Astrocyte (in vitro differentiated cells and primary cell): ENCODE data around the gene SULT1A3. TPM values are rescaled to one million over a fixed set of nuclear protein-coding genes. Genes with fewer than 3 reads are reported as not detected.
"Not testable (repeated sequence)": the region's sequence is repeated elsewhere in the genome, so short reads cannot be mapped to it uniquely, and the experiment has no call there.

Source experiments
- DNase-seq: peaks from one replicate; pipeline ENCODE4 v3.0.0-alpha.2; 2010; ENCODE audit warnings: low read depth
- FAIRE-seq: peaks from 2 replicates; lab custom pipeline; 2011; peaks lifted over from hg19 to GRCh38; lab: Jason Lieb, UNC
- H2AFZ ChIP-seq: 2 replicates; pipeline ENCODE4 v1.6.0; 2012; ENCODE audit warnings: low read depth, low read length, inconsistent platforms
- H3K27ac ChIP-seq: 2 replicates; pipeline ENCODE4 v1.5.1; 2011; ENCODE audit warnings: low read depth, low read length, inconsistent platforms
- H3K27me3 ChIP-seq: 2 replicates; pipeline ENCODE4 v1.6.0; 2011; ENCODE audit warnings: low read length, inconsistent platforms; ENCODE audit not compliant: insufficient read depth
- H3K36me3 ChIP-seq: 2 replicates; pipeline ENCODE4 v1.5.1; 2011; ENCODE audit warnings: low read length, inconsistent platforms; ENCODE audit not compliant: insufficient read depth
- H3K4me1 ChIP-seq: 2 replicates; pipeline ENCODE4 v1.5.1; 2011; ENCODE audit warnings: low read length, inconsistent platforms; ENCODE audit not compliant: insufficient read depth
- H3K4me2 ChIP-seq: 2 replicates; pipeline ENCODE4 v1.6.0; 2012; ENCODE audit warnings: low read length, inconsistent platforms
- H3K4me3 ChIP-seq: 2 replicates; pipeline ENCODE4 v1.5.1; 2011; ENCODE audit warnings: low read depth, mild to moderate bottlenecking, low read length, inconsistent platforms; ENCODE audit not compliant: insufficient read depth
- H3K79me2 ChIP-seq: 2 replicates; pipeline ENCODE4 v1.6.0; 2012; ENCODE audit warnings: mild to moderate bottlenecking, low read length, inconsistent platforms; ENCODE audit not compliant: insufficient read depth
- H3K9ac ChIP-seq: 2 replicates; pipeline ENCODE4 v1.6.0; 2012; ENCODE audit warnings: mild to moderate bottlenecking, low read length, inconsistent platforms
- H3K9me3 ChIP-seq: 2 replicates; pipeline ENCODE4 v1.5.1; 2012; ENCODE audit warnings: low read depth, mild to moderate bottlenecking, low read length, inconsistent platforms; ENCODE audit not compliant: insufficient read depth
- H4K20me1 ChIP-seq: 2 replicates; pipeline ENCODE4 v1.6.0; 2012; ENCODE audit warnings: low read length, inconsistent platforms; ENCODE audit not compliant: insufficient read depth
- H3K27ac Mint-ChIP-seq: one replicate; pipeline ENCODE4 v1.8.0; 2021; ENCODE audit warnings: mild to moderate bottlenecking, mixed read lengths; ENCODE audit not compliant: unreplicated experiment
- H3K27me3 Mint-ChIP-seq: one replicate; pipeline ENCODE4 v1.8.0; 2021; ENCODE audit warnings: low read depth, mixed read lengths; ENCODE audit not compliant: unreplicated experiment
- H3K36me3 Mint-ChIP-seq: one replicate; pipeline ENCODE4 v1.8.0; 2021; ENCODE audit warnings: low read depth, mixed read lengths; ENCODE audit not compliant: unreplicated experiment
- H3K4me1 Mint-ChIP-seq: one replicate; pipeline ENCODE4 v1.8.0; 2021; ENCODE audit warnings: low read depth, mixed read lengths; ENCODE audit not compliant: unreplicated experiment
- H3K4me3 Mint-ChIP-seq: one replicate; pipeline ENCODE4 v1.8.0; 2021; ENCODE audit warnings: mild to moderate bottlenecking, moderate library complexity, mixed read lengths; ENCODE audit not compliant: unreplicated experiment
- H3K9me3 Mint-ChIP-seq: one replicate; pipeline ENCODE4 v1.8.0; 2021; ENCODE audit warnings: mild to moderate bottlenecking, mixed read lengths; ENCODE audit not compliant: unreplicated experiment
- EZH2 ChIP-seq: IDR thresholded peaks from 2 replicates; pipeline ENCODE4 v1.6.1; 2012; ENCODE audit warnings: mild to moderate bottlenecking, low read length, inconsistent platforms; ENCODE audit not compliant: insufficient read depth
- total RNA-seq: library from RNA; stranded (reverse); gene quantifications from 2 replicates; pipeline ENCODE4 v1.2.1, GENCODE V29; 2021
- TF ChIP-seq, protein P1 (sequence below): IDR thresholded peaks from 2 replicates; pipeline ENCODE4 v1.5.1; 2011; ENCODE audit warnings: low read depth, mild to moderate bottlenecking, inconsistent platforms, low read length, moderate library complexity; ENCODE audit not compliant: insufficient read depth

Gene SULT1A3
- total RNA-seq, 1 donor from 2014 or later: 8.6 TPM

GRCh38 chr16:30187971-30188561 is 11.0 kb upstream of the SULT1A3 start:
- Histone ChIP-seq H2AFZ (no peak overlapping the region), H3K4me1 (peaks cover 4% of the 10 kb centered on the region), H3K79me2 (no peaks in the 10 kb centered on the region), H3K36me3 (no peaks in the 10 kb centered on the region), H3K9me3 (no peaks in the 10 kb centered on the region), H4K20me1 (peaks cover 3% of the 10 kb centered on the region), H3K4me2 (no peak overlapping the region), H3K27me3 (no peaks in the 10 kb centered on the region), H3K27ac (no peak overlapping the region), H3K4me3 (no peak overlapping the region), H3K9ac (no peak overlapping the region)
- FAIRE-seq (no peak), DNase-seq (no peak)
- H3K4me3 Mint-ChIP-seq: no peak overlapping the region
- peaks cover 4% of the 10 kb centered on the region for H3K36me3 Mint-ChIP-seq
- TF ChIP-seq EZH2: no peak
- TF ChIP-seq, protein P1, sequence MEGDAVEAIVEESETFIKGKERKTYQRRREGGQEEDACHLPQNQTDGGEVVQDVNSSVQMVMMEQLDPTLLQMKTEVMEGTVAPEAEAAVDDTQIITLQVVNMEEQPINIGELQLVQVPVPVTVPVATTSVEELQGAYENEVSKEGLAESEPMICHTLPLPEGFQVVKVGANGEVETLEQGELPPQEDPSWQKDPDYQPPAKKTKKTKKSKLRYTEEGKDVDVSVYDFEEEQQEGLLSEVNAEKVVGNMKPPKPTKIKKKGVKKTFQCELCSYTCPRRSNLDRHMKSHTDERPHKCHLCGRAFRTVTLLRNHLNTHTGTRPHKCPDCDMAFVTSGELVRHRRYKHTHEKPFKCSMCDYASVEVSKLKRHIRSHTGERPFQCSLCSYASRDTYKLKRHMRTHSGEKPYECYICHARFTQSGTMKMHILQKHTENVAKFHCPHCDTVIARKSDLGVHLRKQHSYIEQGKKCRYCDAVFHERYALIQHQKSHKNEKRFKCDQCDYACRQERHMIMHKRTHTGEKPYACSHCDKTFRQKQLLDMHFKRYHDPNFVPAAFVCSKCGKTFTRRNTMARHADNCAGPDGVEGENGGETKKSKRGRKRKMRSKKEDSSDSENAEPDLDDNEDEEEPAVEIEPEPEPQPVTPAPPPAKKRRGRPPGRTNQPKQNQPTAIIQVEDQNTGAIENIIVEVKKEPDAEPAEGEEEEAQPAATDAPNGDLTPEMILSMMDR: no peak
- H3K27ac Mint-ChIP-seq: no peak overlapping the region
- no peaks in the 10 kb centered on the region for H3K27me3 Mint-ChIP-seq
- no peaks in the 10 kb centered on the region for H3K4me1 Mint-ChIP-seq
- H3K9me3 Mint-ChIP-seq: no peaks in the 10 kb centered on the region

DNA sequence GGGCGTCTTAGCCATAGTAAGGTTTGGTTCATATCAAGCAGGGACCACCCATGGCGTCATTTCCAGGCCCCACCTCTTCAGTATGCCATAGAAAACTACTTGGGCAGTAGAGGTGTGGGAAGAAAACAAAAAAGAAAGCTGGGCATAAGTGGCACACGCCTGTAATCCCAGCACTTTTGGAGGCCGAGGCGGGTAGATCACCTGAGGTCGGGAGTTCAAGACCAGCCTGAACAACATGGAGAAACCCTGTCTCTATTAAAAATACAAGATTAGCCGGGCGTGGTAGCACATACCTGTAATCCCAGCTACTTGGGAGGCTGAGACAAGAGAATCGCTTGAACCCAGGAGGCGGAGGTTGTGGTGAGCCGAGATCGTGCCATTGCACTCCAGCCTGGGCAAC is 7.9 kb upstream of the SULT1A3 start:
- not testable (repeated sequence) for H2AFZ ChIP-seq, H3K79me2 ChIP-seq, H3K4me3 ChIP-seq, H3K4me1 Mint-ChIP-seq, H3K4me1 ChIP-seq, H3K4me2 ChIP-seq, H3K27ac Mint-ChIP-seq, FAIRE-seq, H3K27ac ChIP-seq, H3K4me3 Mint-ChIP-seq, H3K36me3 ChIP-seq, H3K9me3 Mint-ChIP-seq, H3K9me3 ChIP-seq, DNase-seq, H3K27me3 Mint-ChIP-seq, H4K20me1 ChIP-seq, H3K36me3 Mint-ChIP-seq, H3K27me3 ChIP-seq, H3K9ac ChIP-seq

DNA sequence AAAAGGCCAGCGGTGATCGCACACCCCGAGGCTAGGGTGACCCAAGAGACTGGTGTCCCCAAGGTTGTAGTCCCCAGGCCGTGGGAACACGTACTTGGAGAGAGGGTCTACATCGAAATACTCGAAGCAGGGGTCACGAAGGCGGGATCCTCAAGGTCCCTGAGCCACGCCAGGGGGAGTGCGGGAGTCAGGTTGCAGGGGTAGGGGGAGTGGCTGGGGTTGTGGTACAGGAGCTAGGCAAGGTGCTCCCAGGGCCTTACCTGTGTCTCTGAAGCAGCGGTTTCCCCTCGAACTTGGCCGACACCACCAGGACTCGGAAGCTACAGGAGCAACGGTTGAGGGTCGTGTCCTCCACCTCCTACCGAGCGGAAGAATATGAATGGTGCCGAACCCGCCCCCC is 6.0 kb upstream of the SULT1A3 start:
- not testable (repeated sequence) for H3K27ac Mint-ChIP-seq, H3K9me3 Mint-ChIP-seq, H2AFZ ChIP-seq, H3K4me3 Mint-ChIP-seq, H3K36me3 Mint-ChIP-seq, H3K4me1 Mint-ChIP-seq, H3K9me3 ChIP-seq, H3K4me3 ChIP-seq, H3K36me3 ChIP-seq, H3K79me2 ChIP-seq, H3K27me3 Mint-ChIP-seq, H3K27me3 ChIP-seq, FAIRE-seq, H3K9ac ChIP-seq, H3K4me2 ChIP-seq, DNase-seq, H3K4me1 ChIP-seq, H3K27ac ChIP-seq, H4K20me1 ChIP-seq

GRCh38 chr16:30193615-30194014 is 5.4 kb upstream of the SULT1A3 start, which contains the start of the genes BOLA2B and SLX1A:
Gene BOLA2B, minus strand, starts transcription at chr16:30193666. Its CDS starts 71 bp downstream, at chr16:30193595.
Gene SLX1A, plus strand, starts transcription at chr16:30193875. Its CDS starts 210 bp downstream, at chr16:30194085.
- H3K36me3 Mint-ChIP-seq, H3K9me3 Mint-ChIP-seq, H3K79me2 ChIP-seq, H3K4me1 ChIP-seq, H3K27ac ChIP-seq, H3K36me3 ChIP-seq, H3K9me3 ChIP-seq, H3K27me3 Mint-ChIP-seq, DNase-seq, H3K4me1 Mint-ChIP-seq, H2AFZ ChIP-seq, H3K9ac ChIP-seq, H4K20me1 ChIP-seq, H3K27me3 ChIP-seq, H3K4me3 Mint-ChIP-seq, H3K27ac Mint-ChIP-seq: not testable (repeated sequence)
- H3K4me3 ChIP-seq: peak within 1 kb of the TSS; percentile 39
- peak within 1 kb of the TSS; percentile 78 for H3K4me2 ChIP-seq
- peak; percentile 73 for FAIRE-seq

DNA sequence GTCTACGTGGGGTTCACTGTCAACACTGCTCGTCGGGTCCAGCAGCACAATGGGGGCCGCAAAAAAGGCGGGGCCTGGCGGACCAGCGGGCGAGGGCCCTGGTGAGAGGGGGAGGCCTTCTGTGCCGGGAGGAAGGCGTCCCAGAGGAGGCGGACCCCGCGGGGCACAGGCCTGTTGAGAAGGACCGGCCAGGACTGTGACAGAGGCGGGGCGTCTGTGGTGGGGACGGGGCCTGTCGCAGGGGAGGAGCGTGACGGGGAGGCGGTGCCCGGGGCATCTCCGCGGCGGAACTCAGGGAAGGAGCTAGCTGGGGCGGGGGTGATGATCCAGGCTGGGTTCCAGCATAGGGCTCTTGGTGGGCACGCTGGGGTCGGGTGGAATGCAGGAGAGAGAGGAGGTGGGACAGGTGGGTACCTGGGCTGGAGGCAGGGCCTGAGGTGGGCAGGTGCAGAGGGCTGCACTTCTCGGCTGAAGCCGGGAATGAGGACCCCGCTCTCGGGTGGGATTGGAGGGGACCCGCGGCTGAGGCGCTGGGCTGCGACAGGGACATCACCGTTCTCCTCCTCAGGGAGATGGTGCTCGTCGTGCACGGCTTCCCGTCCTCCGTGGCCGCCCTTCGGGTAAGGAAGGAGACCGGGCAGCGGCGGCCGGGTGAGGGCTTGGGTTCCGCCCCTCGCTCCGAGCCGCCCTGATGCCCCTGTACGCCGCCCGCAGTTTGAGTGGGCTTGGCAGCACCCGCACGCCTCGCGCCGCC is 4.7 kb upstream of the SULT1A3 start:
- Histone ChIP-seq H3K4me2 (peak overlapping the region; percentile 78), H3K4me3 (peak overlapping the region; percentile 39)
- not testable (repeated sequence) for H3K9me3 Mint-ChIP-seq, H2AFZ ChIP-seq, H3K36me3 Mint-ChIP-seq, H3K4me1 ChIP-seq, H3K27ac ChIP-seq, H3K27me3 ChIP-seq, FAIRE-seq, H3K27me3 Mint-ChIP-seq, H3K4me1 Mint-ChIP-seq, H3K79me2 ChIP-seq, H3K4me3 Mint-ChIP-seq, H3K36me3 ChIP-seq, H3K27ac Mint-ChIP-seq, H3K9me3 ChIP-seq, H4K20me1 ChIP-seq, DNase-seq, H3K9ac ChIP-seq
